NB4 (cell line): Measurements from ENCODE around the gene LCLAT1.

Source experiments
- POLR2A ChIP-seq: IDR thresholded peaks from 2 replicates; pipeline ENCODE4 v1.6.1; 2011; ENCODE audit warnings: mild to moderate bottlenecking; ENCODE audit not compliant: insufficient read length; ENCODE audit errors: extremely low read depth
- TF ChIP-seq, protein P1 (sequence below): IDR thresholded peaks from one replicate; pipeline ENCODE4 v1.5.1; 2012; ENCODE audit warnings: low read depth, low read length

DNA sequence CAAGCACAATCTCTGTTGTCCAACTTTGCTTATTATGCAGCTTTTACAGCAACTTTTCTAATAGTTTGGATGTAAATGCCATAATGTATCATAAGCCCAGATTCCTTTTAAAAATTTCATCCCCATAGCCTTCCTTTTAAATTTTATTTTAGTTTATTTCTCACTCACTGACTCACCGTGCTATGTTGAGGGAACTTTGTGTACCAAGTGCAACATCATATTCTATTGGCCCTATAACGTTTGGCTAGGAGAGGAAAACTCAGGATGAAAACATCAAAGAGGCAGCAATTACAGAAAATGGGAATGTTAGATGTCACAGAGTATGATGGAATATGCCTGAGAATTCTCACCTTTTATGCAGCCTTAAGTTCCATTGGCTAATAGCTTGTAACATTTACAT lies 135.5 kb downstream of the LCLAT1 start:
- TF ChIP-seq POLR2A, result no peak
- TF ChIP-seq, protein P1, sequence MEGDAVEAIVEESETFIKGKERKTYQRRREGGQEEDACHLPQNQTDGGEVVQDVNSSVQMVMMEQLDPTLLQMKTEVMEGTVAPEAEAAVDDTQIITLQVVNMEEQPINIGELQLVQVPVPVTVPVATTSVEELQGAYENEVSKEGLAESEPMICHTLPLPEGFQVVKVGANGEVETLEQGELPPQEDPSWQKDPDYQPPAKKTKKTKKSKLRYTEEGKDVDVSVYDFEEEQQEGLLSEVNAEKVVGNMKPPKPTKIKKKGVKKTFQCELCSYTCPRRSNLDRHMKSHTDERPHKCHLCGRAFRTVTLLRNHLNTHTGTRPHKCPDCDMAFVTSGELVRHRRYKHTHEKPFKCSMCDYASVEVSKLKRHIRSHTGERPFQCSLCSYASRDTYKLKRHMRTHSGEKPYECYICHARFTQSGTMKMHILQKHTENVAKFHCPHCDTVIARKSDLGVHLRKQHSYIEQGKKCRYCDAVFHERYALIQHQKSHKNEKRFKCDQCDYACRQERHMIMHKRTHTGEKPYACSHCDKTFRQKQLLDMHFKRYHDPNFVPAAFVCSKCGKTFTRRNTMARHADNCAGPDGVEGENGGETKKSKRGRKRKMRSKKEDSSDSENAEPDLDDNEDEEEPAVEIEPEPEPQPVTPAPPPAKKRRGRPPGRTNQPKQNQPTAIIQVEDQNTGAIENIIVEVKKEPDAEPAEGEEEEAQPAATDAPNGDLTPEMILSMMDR, result no peak
